WTC11 (cell line): ENCODE data around the gene NEBL. TPM values are rescaled to one million over a fixed set of nuclear protein-coding genes. Genes with fewer than 3 reads are reported as not detected.

Experiments
- ATAC-seq: fragments of 200-7000 bp; cut with Tn5 transposase; 2 replicates; pipeline ENCODE4 v1.10.0; 2021; ENCODE audit warnings: mild to moderate bottlenecking, moderate library complexity
- CTCF ChIA-PET: fragments of 300-600 bp; sonication (Branson Sonifier 250); formaldehyde crosslinking; loops from one replicate; lab custom pipeline; 2021; ENCODE audit warnings: antibody characterized with exemption; lab: Charles Lee
- POLR2A ChIA-PET: fragments of 350-600 bp; sonication (Branson Sonifier 250); formaldehyde crosslinking; loops from one replicate; lab custom pipeline; 2021; ENCODE audit warnings: antibody characterized with exemption; lab: Charles Lee
- DNase-seq: peaks from one replicate; pipeline ENCODE4 v3.0.0; 2021; ENCODE audit warnings: low spot score
- H3K27ac Mint-ChIP-seq: 2 replicates; pipeline ENCODE4 v1.8.0; 2021; ENCODE audit warnings: mixed read lengths
- H3K27me3 Mint-ChIP-seq: 2 replicates; pipeline ENCODE4 v1.8.0; 2021; ENCODE audit warnings: low read depth, mild to moderate bottlenecking, moderate library complexity, mixed read lengths
- H3K36me3 Mint-ChIP-seq: 2 replicates; pipeline ENCODE4 v1.8.0; 2021; ENCODE audit warnings: mixed read lengths
- H3K4me1 Mint-ChIP-seq: 2 replicates; pipeline ENCODE4 v1.8.0; 2022; ENCODE audit warnings: mixed read lengths
- H3K4me3 Mint-ChIP-seq: 2 replicates; pipeline ENCODE4 v1.8.0; 2021; ENCODE audit warnings: mild to moderate bottlenecking, moderate library complexity, mixed read lengths
- H3K9me3 Mint-ChIP-seq: 2 replicates; pipeline ENCODE4 v1.8.0; 2021; ENCODE audit warnings: mixed read lengths
- ARID4B ChIP-seq: sonication (generic); formaldehyde crosslinking; IDR thresholded peaks from 2 replicates; pipeline ENCODE4 v1.8.0; 2023; ENCODE audit warnings: missing genetic modification reagents, mild to moderate bottlenecking, borderline replicate concordance
- ATF2 ChIP-seq: sonication (generic); formaldehyde crosslinking; IDR thresholded peaks from 2 replicates; pipeline ENCODE4 v1.8.1; 2022; ENCODE audit warnings: low read depth, missing genetic modification reagents, borderline replicate concordance
- CTCF ChIP-seq: fragments of 200-600 bp; IDR thresholded peaks from 2 replicates; pipeline ENCODE4 v1.8.0; 2022; ENCODE audit warnings: antibody characterized with exemption
- E2F5 ChIP-seq: sonication (generic); formaldehyde crosslinking; IDR thresholded peaks from 2 replicates; pipeline ENCODE4 v1.8.1; 2022; ENCODE audit warnings: mild to moderate bottlenecking, moderate library complexity, missing genetic modification reagents
- ESRRA ChIP-seq: sonication (generic); formaldehyde crosslinking; IDR thresholded peaks from 2 replicates; pipeline ENCODE4 v1.8.1; 2022; ENCODE audit warnings: mild to moderate bottlenecking, missing genetic modification reagents, borderline replicate concordance
- ETV6 ChIP-seq: sonication (generic); formaldehyde crosslinking; IDR thresholded peaks from 2 replicates; pipeline ENCODE4 v1.8.1; 2022; ENCODE audit warnings: mild to moderate bottlenecking, missing genetic modification reagents
- FOXJ3 ChIP-seq: sonication (generic); formaldehyde crosslinking; IDR thresholded peaks from 2 replicates; pipeline ENCODE4 v1.9.0; 2021; ENCODE audit warnings: missing genetic modification reagents, mild to moderate bottlenecking, borderline replicate concordance
- FOXP1 ChIP-seq: sonication (generic); formaldehyde crosslinking; IDR thresholded peaks from 2 replicates; pipeline ENCODE4 v1.8.0; 2022; ENCODE audit warnings: missing genetic modification reagents, mild to moderate bottlenecking, moderate library complexity, borderline replicate concordance
- FOXP4 ChIP-seq: sonication (generic); formaldehyde crosslinking; IDR thresholded peaks from 2 replicates; pipeline ENCODE4 v1.8.0; 2022; ENCODE audit warnings: mild to moderate bottlenecking, missing genetic modification reagents
- GABPB1 ChIP-seq: sonication (generic); formaldehyde crosslinking; IDR thresholded peaks from 2 replicates; pipeline ENCODE4 v1.8.1; 2023; ENCODE audit warnings: mild to moderate bottlenecking, missing genetic modification reagents
- IRF2 ChIP-seq: sonication (generic); formaldehyde crosslinking; IDR thresholded peaks from 2 replicates; pipeline ENCODE4 v1.8.0; 2022; ENCODE audit warnings: low read depth, missing genetic modification reagents, borderline replicate concordance
- JUN ChIP-seq: sonication (generic); formaldehyde crosslinking; IDR thresholded peaks from 2 replicates; pipeline ENCODE4 v1.8.0; 2023; ENCODE audit warnings: mild to moderate bottlenecking, missing genetic modification reagents
- NFATC4 ChIP-seq: fragments of 250-450 bp; sonication (Bioruptor Pico); IDR thresholded peaks from 2 replicates; pipeline ENCODE4 v1.9.0; 2021; ENCODE audit warnings: mild to moderate bottlenecking
- NFE2L1 ChIP-seq: sonication (generic); formaldehyde crosslinking; IDR thresholded peaks from 2 replicates; pipeline ENCODE4 v1.8.1; 2023; ENCODE audit warnings: missing genetic modification reagents
- OVOL2 ChIP-seq: fragments of 250-450 bp; sonication (Bioruptor Pico); IDR thresholded peaks from 2 replicates; pipeline ENCODE4 v1.9.0; 2021; ENCODE audit warnings: mild to moderate bottlenecking, borderline replicate concordance
- RELA ChIP-seq: sonication (generic); formaldehyde crosslinking; IDR thresholded peaks from 2 replicates; pipeline ENCODE4 v1.8.1; 2022; ENCODE audit warnings: missing genetic modification reagents, mild to moderate bottlenecking, borderline replicate concordance
- RORB ChIP-seq: fragments of 250-450 bp; sonication (Bioruptor Pico); IDR thresholded peaks from 2 replicates; pipeline ENCODE4 v1.9.0; 2021; ENCODE audit warnings: mild to moderate bottlenecking
- SMAD3 ChIP-seq: sonication (generic); formaldehyde crosslinking; IDR thresholded peaks from 2 replicates; pipeline ENCODE4 v1.8.0; 2022; ENCODE audit warnings: missing genetic modification reagents, mild to moderate bottlenecking, borderline replicate concordance
- ZNF423 ChIP-seq: fragments of 250-450 bp; sonication (Bioruptor Pico); IDR thresholded peaks from 2 replicates; pipeline ENCODE4 v2.1.2; 2022; ENCODE audit warnings: mild to moderate bottlenecking, moderate library complexity
- total RNA-seq: library from RNA; stranded (reverse); gene quantifications from 3 replicates; pipeline ENCODE4 v1.2.3, GENCODE V29; 2021

Gene NEBL
- total RNA-seq, 1 experiment from 2014 or later = 8.9 TPM

GRCh38 chr10:20927456-20927855, 30.3 kb upstream of the NEBL start:
- TF ChIP-seq FOXJ3 (CRISPR knock-in tag) = no peak
- TF ChIP-seq ARID4B = no peak
- no peak for TF ChIP-seq RELA (CRISPR knock-in tag)
- TF ChIP-seq ESRRA = no peak
- no peak for TF ChIP-seq ATF2
- no peak for TF ChIP-seq IRF2 (CRISPR knock-in tag)
- no peak for TF ChIP-seq OVOL2
- TF ChIP-seq JUN (CRISPR knock-in tag) = no peak
- no peak for TF ChIP-seq NFATC4 (CRISPR knock-in tag)
- TF ChIP-seq ETV6 (CRISPR knock-in tag) = no peak
- TF ChIP-seq ZNF423 (CRISPR knock-in tag) = no peak
- TF ChIP-seq SMAD3 (CRISPR knock-in tag) = no peak
- no peak for TF ChIP-seq CTCF
- no peak for TF ChIP-seq FOXP4 (CRISPR knock-in tag)
- TF ChIP-seq NFE2L1 (CRISPR knock-in tag) = no peak
- TF ChIP-seq RORB = no peak
- no peak for TF ChIP-seq GABPB1 (CRISPR knock-in tag)
- TF ChIP-seq FOXP1 (CRISPR knock-in tag) = no peak
- TF ChIP-seq E2F5 (CRISPR knock-in tag) = no peak
- H3K36me3 Mint-ChIP-seq = no peaks in the 10 kb centered on the region
- no peaks in the 10 kb centered on the region for H3K4me1 Mint-ChIP-seq
- peaks cover 5% of the 10 kb centered on the region for H3K9me3 Mint-ChIP-seq
- DNase-seq = no peak
- no peak overlapping the region for H3K4me3 Mint-ChIP-seq
- CTCF ChIA-PET = interaction anchor here (0.5 kb wide), 1 partner anchor 583 kb away, joined by 3 read pairs; no protein-coding TSS in a partner anchor
- POLR2A ChIA-PET = no interaction called here
- no peaks in the 10 kb centered on the region for H3K27me3 Mint-ChIP-seq
- H3K27ac Mint-ChIP-seq = no peak overlapping the region
- no peak for ATAC-seq
